Right lobe of liver (tissue), 6 donors: ENCODE results near the gene NFATC1. TPM values are rescaled to one million over a fixed set of nuclear protein-coding genes. Genes with fewer than 3 reads are reported as not detected.

Experiments
- ATAC-seq, 4 donors: fragments of 200-7000 bp; cut with Tn5 transposase; one replicate each; pipeline ENCODE4 v1.9.1; 2020; ENCODE audit warnings: mild to moderate bottlenecking in 4 of 4, moderate library complexity in 4 of 4
- DNase-seq, 3 donors: peaks; one replicate each; pipeline ENCODE4 v3.0.0-alpha.2; 2020
- H3K27ac ChIP-seq, 3 donors: fragments of 200-600 bp; one replicate each; pipeline ENCODE4 v1.8.0; 2022
- H3K27me3 ChIP-seq, 2 donors: fragments of 200-600 bp; one replicate each; pipeline ENCODE4 v1.8.0; 2022
- H3K36me3 ChIP-seq, 4 donors: fragments of 200-600 bp; sonication (generic) in 1 of 4; one replicate each; pipeline versions ENCODE4 v1.5.1 to v1.8.0; 2017 to 2022; ENCODE audit warnings: control low read depth in 1 of 4
- H3K4me1 ChIP-seq, 4 donors: fragments of 200-600 bp; sonication (generic) in 1 of 4; one replicate each; pipeline versions ENCODE4 v1.5.1 to v1.8.0; 2017 to 2022; ENCODE audit warnings: control low read depth in 1 of 4
- H3K4me3 ChIP-seq, 3 donors: fragments of 200-600 bp; one replicate each; pipeline ENCODE4 v1.8.0; 2022
- H3K9me3 ChIP-seq, 4 donors: fragments of 200-600 bp; sonication (generic) in 1 of 4; one replicate each; pipeline versions ENCODE4 v1.5.1 to v1.8.0; 2017 to 2022; ENCODE audit warnings: control low read depth in 1 of 4
- CTCF ChIP-seq, 4 donors: fragments of 200-600 bp in 3 of 4; fragments of 450-650 bp in 1 of 4; IDR thresholded peaks; one replicate each; pipeline versions ENCODE4 v1.5.1 to v1.8.0; 2016 to 2022; ENCODE audit warnings: antibody characterized with exemption in 4 of 4, mild to moderate bottlenecking in 2 of 4
- POLR2A ChIP-seq: fragments of 450-650 bp; IDR thresholded peaks from one replicate; pipeline ENCODE4 v1.6.1; 2017; ENCODE audit warnings: antibody characterized with exemption, mild to moderate bottlenecking
- WGBS: methylation state at CpG from one replicate; pipeline ENCODE4 v1.1.6; 2018; ENCODE audit warnings: low coverage, low lambda C conversion rate; ENCODE audit not compliant: insufficient coverage; ENCODE audit errors: missing lambda C conversion rate; 5-methylcytosine and 5-hydroxymethylcytosine counted together
- intact Hi-C, 2 donors: fragments of 100-400 bp; cut with DNase I; formaldehyde crosslinking; loops; one replicate each; pipeline versions ENCODE4 v1.11.2 to v1.14.1; 2022
- total RNA-seq, 6 experiments: library from RNA; depleted of rRNA in 2 of 6; stranded (reverse); fragments of >200 nt in 2 of 6; fragmentation: NEBNext Ultra II Directional in 3 of 6; extraction: Animal tissue kit (Norgen Biotek cat#: 25700) in 3 of 6; gene quantifications; one replicate each; pipeline versions ENCODE4 v1.1.0 to v1.2.4, GENCODE V29; 2016 to 2023
- donor health status: DM: no; HTN: yes; CAD: no.
- donor health status: DM: no; HTN: no; CAD: no.
- donor health status: DM: no; HTN: no; CAD: no.
- donor health status: DM: no; HTN: yes; CAD: no.
- donor health status: DM: no; HTN: yes; CAD: no.

NFATC1 gene
- total RNA-seq, 6 experiments from 2014 or later, result 1.00 to 4.3 (median 2.9) TPM

GRCh38 chr18:79445696-79446561 lies 50.2 kb downstream of the NFATC1 start:
- no peak for TF ChIP-seq CTCF (IDR thresholded peaks at IDR 0.05)
- no peak for TF ChIP-seq POLR2A
- Histone ChIP-seq H3K27me3 (no peaks in the 10 kb centered on the region), H3K4me1 (no peaks in the 10 kb centered on the region), H3K36me3 (no peaks in the 10 kb centered on the region), H3K27ac (no peak overlapping the region), H3K4me3 (no peak overlapping the region), H3K9me3 (no peaks in the 10 kb centered on the region)
- WGBS, result 65% methylated on average over 12 of the region's 18 CpGs
- intact Hi-C loops, result no loop called here
- DNase-seq (no peak), ATAC-seq (no peak)

GRCh38 chr18:79446931-79447330 lies 51.2 kb downstream of the NFATC1 start:
- no peaks in the 10 kb centered on the region for H3K27me3 ChIP-seq
- intact Hi-C loops, result no loop called here
- ATAC-seq (no peak), DNase-seq (no peak)
- TF ChIP-seq POLR2A, result no peak
- TF ChIP-seq CTCF (IDR thresholded peaks at IDR 0.05), result no peak
- H3K36me3 ChIP-seq, result no peaks in the 10 kb centered on the region
- 90% methylated on average over 7 of the region's 24 CpGs for WGBS
- no peak overlapping the region for H3K4me3 ChIP-seq
- H3K27ac ChIP-seq, result no peak overlapping the region
- H3K4me1 ChIP-seq, result no peaks in the 10 kb centered on the region
- no peaks in the 10 kb centered on the region for H3K9me3 ChIP-seq

GRCh38 chr18:79447703-79448367 lies 52.1 kb downstream of the NFATC1 start:
- DNase-seq, result no peak
- H3K27me3 ChIP-seq, result no peaks in the 10 kb centered on the region
- intact Hi-C loops, result no loop called here
- no peaks in the 10 kb centered on the region for H3K36me3 ChIP-seq
- H3K4me3 ChIP-seq, result no peak overlapping the region
- no peaks in the 10 kb centered on the region for H3K9me3 ChIP-seq
- 84% methylated on average over 5 of the region's 29 CpGs for WGBS
- H3K4me1 ChIP-seq, result no peaks in the 10 kb centered on the region
- TF ChIP-seq CTCF (IDR thresholded peaks at IDR 0.05) (no peak), POLR2A (no peak)
- no peak for ATAC-seq
- no peak overlapping the region for H3K27ac ChIP-seq

- no peak for TF ChIP-seq CTCF (IDR thresholded peaks at IDR 0.05)
- no peak for TF ChIP-seq POLR2A
- H3K9me3 ChIP-seq, result no peaks in the 10 kb centered on the region
- ATAC-seq (no peak), DNase-seq (no peak)
- H3K27ac ChIP-seq, result no peak overlapping the region
- no peaks in the 10 kb centered on the region for H3K4me1 ChIP-seq
- H3K36me3 ChIP-seq, result no peaks in the 10 kb centered on the region
- 94% methylated on average over 8 of the region's 25 CpGs for WGBS
- H3K27me3 ChIP-seq, result no peaks in the 10 kb centered on the region
- H3K4me3 ChIP-seq, result no peak overlapping the region
- intact Hi-C loops, result no loop called here
These were observed 52.9 kb downstream of the NFATC1 start for GRCh38 chr18:79448621-79449020.
